OCI-LY7 (cell line): Measurements from ENCODE around the gene FAM117A. TPM values are rescaled to one million over a fixed set of nuclear protein-coding genes. Genes with fewer than 3 reads are reported as not detected.

Source experiments
- BruUV-seq: library from RNA; stranded (reverse); fragments of 400-500 nt; replicated peaks from 2 replicates; lab custom pipeline; 2021; lab: Mats Ljungman, UMichigan
- CTCF ChIA-PET: fragments of 300-600 bp; sonication (Branson Sonifier 250); formaldehyde crosslinking; loops from one replicate; lab custom pipeline; 2022; ENCODE audit warnings: antibody characterized with exemption; ENCODE audit not compliant: unreplicated experiment; lab: Charles Lee
- POLR2A ChIA-PET: fragments of 300-600 bp; sonication (Branson Sonifier 250); formaldehyde crosslinking; loops from one replicate; lab custom pipeline; 2022; ENCODE audit warnings: antibody characterized with exemption; lab: Charles Lee
- DNase-seq: peaks from one replicate; pipeline ENCODE4 v3.0.0-alpha.2; 2015; ENCODE audit warnings: low spot score
- H2AFZ ChIP-seq: fragments of 200-600 bp; sonication (generic), shearing (Covaris generic); 2 replicates; pipeline ENCODE4 v1.6.1; 2014; ENCODE audit warnings: mild to moderate bottlenecking, antibody characterized with exemption, low read length, moderate library complexity
- H3K27ac ChIP-seq: fragments of 200-600 bp; sonication (generic); 2 replicates; pipeline ENCODE4 v1.5.1; 2014; ENCODE audit warnings: mixed run types, low read depth, mild to moderate bottlenecking, moderate library complexity, low read length, inconsistent platforms; ENCODE audit not compliant: poor library complexity, severe bottlenecking
- H3K36me3 ChIP-seq: fragments of 200-600 bp; sonication (generic); 2 replicates; pipeline ENCODE4 v1.6.1; 2014; ENCODE audit warnings: mild to moderate bottlenecking, antibody characterized with exemption, low read length, moderate library complexity, mixed read lengths; ENCODE audit not compliant: insufficient read depth
- H3K4me1 ChIP-seq: fragments of 200-600 bp; sonication (generic); 2 replicates; pipeline ENCODE4 v1.5.1; 2014; ENCODE audit warnings: mild to moderate bottlenecking, low read length; ENCODE audit not compliant: insufficient read depth, poor library complexity, severe bottlenecking
- H3K4me2 ChIP-seq: fragments of 200-600 bp; sonication (generic); 2 replicates; pipeline ENCODE4 v1.6.1; 2014; ENCODE audit warnings: mild to moderate bottlenecking, low read length
- H3K4me3 ChIP-seq: fragments of 200-600 bp; sonication (generic); 2 replicates; pipeline ENCODE4 v1.5.1; 2014; ENCODE audit warnings: mild to moderate bottlenecking, low read depth, low read length; ENCODE audit not compliant: poor library complexity, severe bottlenecking
- H3K79me2 ChIP-seq: fragments of 200-600 bp; sonication (generic); 2 replicates; pipeline ENCODE4 v1.6.1; 2016; ENCODE audit warnings: low read depth, mild to moderate bottlenecking, low read length, moderate library complexity, mixed read lengths; ENCODE audit not compliant: insufficient read depth
- H3K9me2 ChIP-seq: fragments of 200-600 bp; sonication (generic); 2 replicates; pipeline ENCODE4 v1.6.1; 2016; ENCODE audit warnings: mild to moderate bottlenecking, low read length, mixed read lengths; ENCODE audit not compliant: insufficient read depth
- H3K9me3 ChIP-seq: fragments of 200-600 bp; sonication (generic); 2 replicates; pipeline ENCODE4 v1.6.1; 2014; ENCODE audit warnings: mild to moderate bottlenecking, mixed run types, low read length, mixed read lengths
- H4K20me1 ChIP-seq: fragments of 200-600 bp; sonication (generic); 2 replicates; pipeline ENCODE4 v1.6.1; 2014; ENCODE audit warnings: mild to moderate bottlenecking, antibody characterized with exemption, low read length, moderate library complexity, mixed read lengths; ENCODE audit not compliant: insufficient read depth
- CTCF ChIP-seq: fragments of 200-600 bp; sonication (generic); conservative IDR thresholded peaks from 2 replicates; pipeline ENCODE4 v1.5.1; 2014; ENCODE audit warnings: mild to moderate bottlenecking, antibody characterized with exemption, low read length, moderate library complexity, mixed read lengths
- EZH2phosphoT487 ChIP-seq: fragments of 200-600 bp; sonication (generic); IDR thresholded peaks from 2 replicates; pipeline ENCODE4 v1.6.1; 2018; ENCODE audit warnings: low read depth, borderline replicate concordance, mild to moderate bottlenecking, mixed run types, antibody characterized with exemption, low read length, moderate library complexity, mixed read lengths
- intact Hi-C: fragments of 100-400 bp; cut with micrococcal nuclease; formaldehyde crosslinking; loops from one replicate; pipeline ENCODE4 v1.10.0; 2022; ENCODE audit not compliant: unreplicated experiment
- total RNA-seq, 2 experiments: library from RNA; depleted of rRNA in 1 of 2; stranded (reverse); fragments of >200 nt in 1 of 2; shearing (Covaris generic) in 1 of 2; gene quantifications; 2 replicates each; pipeline ENCODE4 v1.2.3, GENCODE V29; 2014 to 2022

Gene FAM117A
- total RNA-seq, 2 experiments from 2014 or later = 40.4 to 44.3 TPM

GRCh38 chr17:49699966-49700575 is 63.9 kb downstream of the FAM117A start:
- Histone ChIP-seq H3K27ac (no peak overlapping the region), H3K79me2 (no peaks in the 10 kb centered on the region), H3K9me2 (no peaks in the 10 kb centered on the region), H2AFZ (no peak overlapping the region), H3K4me1 (peaks cover 10% of the 10 kb centered on the region), H3K4me2 (no peak overlapping the region), H3K36me3 (peaks cover 47% of the 10 kb centered on the region), H4K20me1 (no peaks in the 10 kb centered on the region), H3K4me3 (no peak overlapping the region), H3K9me3 (no peaks in the 10 kb centered on the region)
- TF ChIP-seq EZH2phosphoT487 = no peak
- TF ChIP-seq CTCF = no peak
- intact Hi-C loops = loop anchor here (5.0 to 10.0 kb wide), 2 partner anchors 263 to 285 kb away; partner anchors contain the start of gene PHB1
- ChIA-PET POLR2A (interaction anchor here (0.6 kb wide), 2 partner anchors 86 to 100 kb away, joined by 3 to 4 read pairs; no protein-coding TSS in a partner anchor), CTCF (no interaction called here)
- DNase-seq = no peak
- BruUV-seq = no TSS peak

GRCh38 chr17:49698005-49698404 is 65.9 kb downstream of the FAM117A start:
- TF ChIP-seq CTCF = no peak
- TF ChIP-seq EZH2phosphoT487 = no peak
- no peak overlapping the region for H3K4me3 ChIP-seq
- H3K4me2 ChIP-seq = no peak overlapping the region
- H4K20me1 ChIP-seq = no peaks in the 10 kb centered on the region
- ChIA-PET POLR2A (interaction anchor here (0.7 kb wide), 1 partner anchor 10 kb away, joined by 3 read pairs; the partner anchor contains the start of gene SLC35B1), CTCF (interaction anchor here (0.6 kb wide), 1 partner anchor 140 kb away, joined by 5 read pairs; no protein-coding TSS in a partner anchor)
- H3K9me2 ChIP-seq = no peaks in the 10 kb centered on the region
- H3K36me3 ChIP-seq = peaks cover 26% of the 10 kb centered on the region
- no peak overlapping the region for H2AFZ ChIP-seq
- no peaks in the 10 kb centered on the region for H3K79me2 ChIP-seq
- H3K9me3 ChIP-seq = no peaks in the 10 kb centered on the region
- intact Hi-C loops = loop anchor here (5.0 kb wide), 1 partner anchor 261 kb away; no protein-coding TSS in a partner anchor
- no TSS peak for BruUV-seq
- peaks cover 10% of the 10 kb centered on the region for H3K4me1 ChIP-seq
- DNase-seq = no peak
- H3K27ac ChIP-seq = no peak overlapping the region

- no peak overlapping the region for H3K4me2 ChIP-seq
- no peak overlapping the region for H2AFZ ChIP-seq
- POLR2A ChIA-PET = interaction anchor here (0.6 kb wide), 2 partner anchors 75 to 99 kb away, joined by 3 read pairs; no protein-coding TSS in a partner anchor
- no peaks in the 10 kb centered on the region for H4K20me1 ChIP-seq
- no peaks in the 10 kb centered on the region for H3K9me2 ChIP-seq
- intact Hi-C loops = loop anchor here (5.0 kb wide), 1 partner anchor 259 kb away; no protein-coding TSS in a partner anchor
- CTCF ChIA-PET = interaction anchor here (0.6 kb wide), 2 partner anchors 12 to 61 kb away, joined by 3 to 4 read pairs; partner anchors contain the start of gene SLC35B1
- TF ChIP-seq CTCF (no peak), EZH2phosphoT487 (no peak)
- no peak overlapping the region for H3K4me3 ChIP-seq
- H3K36me3 ChIP-seq = peaks cover 14% of the 10 kb centered on the region
- BruUV-seq = no TSS peak
- H3K9me3 ChIP-seq = no peaks in the 10 kb centered on the region
- H3K79me2 ChIP-seq = no peaks in the 10 kb centered on the region
- no peak for DNase-seq
- no peak overlapping the region for H3K27ac ChIP-seq
- H3K4me1 ChIP-seq = peaks cover 10% of the 10 kb centered on the region
These were observed 67.6 kb downstream of the FAM117A start for GRCh38 chr17:49696233-49696761.
